ENCODE measurements around the gene EIF4G1. TPM values are rescaled to one million over a fixed set of nuclear protein-coding genes. Genes with fewer than 3 reads are reported as not detected.
A peak's percentile ranks its signal among the peaks of the same experiment; 100 is the strongest.

Gene EIF4G1
- total and polyA plus RNA-seq, 2 of the 8 experiments (the other 6 are each of a cell fraction or from before 2014, with no cell fraction given), result 318 to 473 TPM

DNA sequence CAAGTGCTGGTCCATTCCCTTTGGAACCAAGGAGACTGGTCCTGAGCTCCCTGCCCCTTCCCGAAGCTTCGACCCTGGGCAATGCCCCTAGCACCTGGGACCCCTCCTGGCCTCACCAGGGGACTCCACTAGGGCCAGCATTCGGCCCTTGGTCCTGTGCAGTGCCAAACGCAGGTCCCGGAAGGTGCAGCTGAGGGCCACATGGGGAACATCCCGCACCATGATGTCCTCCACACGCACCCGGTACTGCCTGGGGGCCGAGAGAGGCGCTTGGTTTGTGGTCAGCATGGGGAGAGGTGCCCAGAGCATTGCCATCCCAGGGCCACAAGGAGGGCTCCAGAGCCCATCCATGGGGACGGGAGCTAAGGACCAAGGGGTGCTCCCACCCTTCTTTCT, 39.1 kb downstream of the EIF4G1 start:
- Histone ChIP-seq H3K14ac (ENCODE audit: insufficient read length) (no peak overlapping the region), H3K9me3 (ENCODE audit: insufficient read depth in 2 of 2, low read depth in 1 of 2, low read length in 1 of 2) (no peaks in the 10 kb centered on the region), H3K4me1 (replicated peaks in 1 of 4; ENCODE audit: control insufficient read depth in 3 of 4, insufficient read depth in 4 of 4, low read length in 3 of 4) (peaks cover 0 to 7% (median 3%) of the 10 kb centered on the region in 4 experiments; a peak in 2 of 7 replicates), H3K27me3 (replicated peaks in 1 of 4; ENCODE audit: control insufficient read depth in 3 of 4, extremely low read depth in 1 of 4, insufficient read depth in 3 of 4, low read length in 3 of 4) (no peaks in the 10 kb centered on the region), H3K23me2 (ENCODE audit: low read depth, low read length) (no peaks in the 10 kb centered on the region), H3K23ac (ENCODE audit: insufficient read length) (no peak overlapping the region), H3K56ac (replicated peaks; ENCODE audit: insufficient read length, low read depth, low read length) (no peak overlapping the region), H2BK12ac (ENCODE audit: low read depth, low read length) (0 out of 2 replicates have a peak overlapping the region, but pooled peaks have one; percentile 27), H4K8ac (ENCODE audit: extremely low read depth, insufficient read depth, low read length) (no peak overlapping the region), H3K9ac (replicated peaks in 1 of 4; ENCODE audit: extremely low read depth in 1 of 4, low read depth in 3 of 4, low read length in 3 of 4) (no peak overlapping the region), H3K79me1 (ENCODE audit: low read depth, low read length) (no peaks in the 10 kb centered on the region), H4K91ac (replicated peaks; ENCODE audit: insufficient read length, low read length) (no peak overlapping the region), H2AK5ac (ENCODE audit: low read depth, low read length) (no peak overlapping the region), H2BK5ac (ENCODE audit: low read depth, low read length) (no peak overlapping the region), H3K36me3 (ENCODE audit: control insufficient read depth in 2 of 4, insufficient read depth in 4 of 4, low read length in 3 of 4) (peaks cover 7 to 42% (median 26%) of the 10 kb centered on the region in 4 experiments; a peak in 7 of 8 replicates), H2BK20ac (ENCODE audit: low read length) (no peak overlapping the region), H3K18ac (ENCODE audit: extremely low read depth, low read length) (no peak overlapping the region), H3K79me2 (ENCODE audit: control insufficient read depth in 1 of 2, insufficient read depth in 2 of 2, low read length in 2 of 2) (no peaks in the 10 kb centered on the region), H2BK120ac (replicated peaks; ENCODE audit: low read depth, low read length) (no peak overlapping the region), H2BK15ac (ENCODE audit: low read length) (no peak overlapping the region), H3K27ac (ENCODE audit: low read depth, low read length) (no peak overlapping the region), H3K4me2 (ENCODE audit: insufficient read depth in 1 of 2, low read depth in 2 of 2, low read length in 2 of 2) (no peak overlapping the region), H3K4ac (replicated peaks; ENCODE audit: insufficient read length, low read depth, low read length) (no peak overlapping the region), H2AFZ (ENCODE audit: low read length) (no peak overlapping the region), H4K5ac (ENCODE audit: insufficient read length, low read depth, low read length) (no peak overlapping the region), H4K20me1 (replicated peaks in 1 of 2; ENCODE audit: control insufficient read depth in 1 of 2, insufficient read depth in 2 of 2, low read length in 2 of 2) (peaks cover under 1 to 8% of the 10 kb centered on the region in 2 experiments), H3K4me3 (ENCODE audit: extremely low read depth in 1 of 4, insufficient read depth in 2 of 4, low read depth in 3 of 4, low read length in 4 of 4) (no peak overlapping the region)
- no peak for DNase-seq (ENCODE audit: low read depth in 1 of 2, low spot score in 2 of 2)
- ChIA-PET CTCF (ENCODE audit: partially characterized antibody) (interaction anchor here (0.5 to 6.8 kb wide), 23 partner anchors 8 to 677 kb away, joined by 3 to 49 read pairs (median 4); partner anchors contain the start of genes CLCN2, FAM131A and POLR2H), POLR2A (ENCODE audit: partially characterized antibody) (interaction anchor here (1.0 to 3.6 kb wide), 9 partner anchors 8 to 38 kb away, joined by 3 to 23 read pairs (median 7); partner anchors contain the start of genes CLCN2, FAM131A and POLR2H)
- no peak for FAIRE-seq
- 90% methylated on average over 11 of the region's 11 CpGs; no CpG with 5 or more reads in 1 of the 2 experiments for WGBS, 2 experiments (ENCODE audit: extremely low coverage in 1 of 2, insufficient coverage in 1 of 2, insufficient read length in 1 of 2, insufficient replicate concordance in 2 of 2, low coverage in 1 of 2, low lambda C conversion rate in 2 of 2, missing lambda C conversion rate in 1 of 2)
- no peak for TF ChIP-seq ATF3 (IDR thresholded peaks at IDR 0.05; ENCODE audit: insufficient read depth, low read depth, low read length)

All from H1 (cell line).